Upper lobe of right lung (tissue), 1 donor: Measurements from ENCODE around the gene ATG2A. TPM values are rescaled to one million over a fixed set of nuclear protein-coding genes. Genes with fewer than 3 reads are reported as not detected.

Experiments used
- ATAC-seq: fragments of 200-7000 bp; cut with Tn5 transposase; one replicate; pipeline ENCODE4 v1.9.1; 2020; ENCODE audit warnings: mild to moderate bottlenecking, moderate library complexity
- DNase-seq: peaks from one replicate; pipeline ENCODE4 v3.0.0-alpha.2; 2020
- H3K27ac ChIP-seq: fragments of 200-600 bp; one replicate; pipeline ENCODE4 v1.8.0; 2022
- H3K27me3 ChIP-seq: fragments of 200-600 bp; one replicate; pipeline ENCODE4 v1.8.0; 2022; ENCODE audit warnings: mild to moderate bottlenecking
- H3K36me3 ChIP-seq: fragments of 200-600 bp; one replicate; pipeline ENCODE4 v1.8.0; 2022
- H3K4me1 ChIP-seq: fragments of 200-600 bp; one replicate; pipeline ENCODE4 v1.8.0; 2022
- H3K4me3 ChIP-seq: fragments of 200-600 bp; one replicate; pipeline ENCODE4 v1.8.0; 2022; ENCODE audit warnings: mild to moderate bottlenecking
- H3K9me3 ChIP-seq: fragments of 200-600 bp; one replicate; pipeline ENCODE4 v1.8.0; 2022
- intact Hi-C: fragments of 100-400 bp; cut with DNase I; formaldehyde crosslinking; loops from one replicate; pipeline ENCODE4 v1.11.0; 2022
- total RNA-seq: library from RNA; stranded (reverse); fragmentation: NEBNext Ultra II Directional; extraction: Animal tissue kit (Norgen Biotek cat#: 25700); gene quantifications from one replicate; pipeline ENCODE4 v1.2.1, GENCODE V29; 2021
- TF ChIP-seq, protein P1 (sequence below): fragments of 200-600 bp; IDR thresholded peaks from one replicate; pipeline ENCODE4 v1.8.0; 2022; ENCODE audit warnings: antibody characterized with exemption
- donor health status: DM: no; HTN: yes; CAD: no; lungs with severe emphysema.

The ATG2A gene
- total RNA-seq, 1 donor from 2014 or later, result 23.2 TPM

DNA sequence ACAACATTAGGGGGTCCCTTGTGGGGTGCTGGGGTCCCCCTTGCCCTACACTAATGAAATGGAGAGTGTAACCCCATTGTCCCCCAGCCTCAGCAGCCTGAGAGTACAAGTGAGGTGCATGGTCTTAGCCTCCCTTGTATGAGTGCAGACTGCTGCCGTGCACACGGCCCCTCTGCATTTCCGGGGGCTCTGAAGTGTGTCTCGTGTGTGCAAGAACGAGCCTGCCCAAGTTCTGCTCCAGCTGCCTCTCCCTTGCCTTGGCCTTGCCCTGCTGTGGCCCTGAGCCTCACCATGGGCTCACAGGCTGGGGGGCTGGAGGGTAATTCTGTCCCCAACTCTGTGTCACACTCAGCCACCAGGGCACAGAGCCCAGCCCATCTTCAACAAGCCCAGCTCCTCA is 33.4 kb downstream of the ATG2A start:
- Histone ChIP-seq H3K4me1 (peaks cover 41% of the 10 kb centered on the region), H3K9me3 (no peaks in the 10 kb centered on the region), H3K27me3 (no peaks in the 10 kb centered on the region), H3K36me3 (no peaks in the 10 kb centered on the region), H3K4me3 (no peak overlapping the region), H3K27ac (peak overlapping the region; percentile 30)
- TF ChIP-seq, protein P1, sequence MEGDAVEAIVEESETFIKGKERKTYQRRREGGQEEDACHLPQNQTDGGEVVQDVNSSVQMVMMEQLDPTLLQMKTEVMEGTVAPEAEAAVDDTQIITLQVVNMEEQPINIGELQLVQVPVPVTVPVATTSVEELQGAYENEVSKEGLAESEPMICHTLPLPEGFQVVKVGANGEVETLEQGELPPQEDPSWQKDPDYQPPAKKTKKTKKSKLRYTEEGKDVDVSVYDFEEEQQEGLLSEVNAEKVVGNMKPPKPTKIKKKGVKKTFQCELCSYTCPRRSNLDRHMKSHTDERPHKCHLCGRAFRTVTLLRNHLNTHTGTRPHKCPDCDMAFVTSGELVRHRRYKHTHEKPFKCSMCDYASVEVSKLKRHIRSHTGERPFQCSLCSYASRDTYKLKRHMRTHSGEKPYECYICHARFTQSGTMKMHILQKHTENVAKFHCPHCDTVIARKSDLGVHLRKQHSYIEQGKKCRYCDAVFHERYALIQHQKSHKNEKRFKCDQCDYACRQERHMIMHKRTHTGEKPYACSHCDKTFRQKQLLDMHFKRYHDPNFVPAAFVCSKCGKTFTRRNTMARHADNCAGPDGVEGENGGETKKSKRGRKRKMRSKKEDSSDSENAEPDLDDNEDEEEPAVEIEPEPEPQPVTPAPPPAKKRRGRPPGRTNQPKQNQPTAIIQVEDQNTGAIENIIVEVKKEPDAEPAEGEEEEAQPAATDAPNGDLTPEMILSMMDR, result no peak
- DNase-seq, result no peak
- no peak for ATAC-seq
- intact Hi-C loops, result no loop called here

DNA sequence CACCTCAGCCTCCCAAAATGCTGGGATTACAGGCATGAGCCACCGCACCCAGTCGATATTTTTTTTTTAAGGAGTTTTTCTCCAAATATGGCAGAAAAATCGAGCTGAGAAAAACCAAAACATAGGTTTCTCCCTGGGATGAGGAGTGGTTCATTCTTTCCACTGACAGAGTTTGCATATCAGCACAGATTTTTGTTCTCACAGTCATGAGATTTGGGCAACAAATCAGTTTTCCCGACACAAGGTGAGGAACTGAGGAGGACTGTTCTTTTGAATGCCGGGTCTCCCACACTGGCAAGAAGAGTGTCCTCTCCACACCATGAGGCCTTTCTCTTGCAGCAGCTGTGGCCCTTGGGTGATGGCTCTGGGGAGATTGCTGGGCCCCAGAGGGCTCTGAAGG is 34.8 kb downstream of the ATG2A start:
- Histone ChIP-seq H3K4me3 (no peak overlapping the region), H3K36me3 (no peaks in the 10 kb centered on the region), H3K27me3 (no peaks in the 10 kb centered on the region), H3K4me1 (peaks cover 39% of the 10 kb centered on the region), H3K9me3 (no peaks in the 10 kb centered on the region), H3K27ac (peak overlapping the region; percentile 47)
- no peak for ATAC-seq
- TF ChIP-seq, protein P1, result no peak
- no peak for DNase-seq
- intact Hi-C loops, result no loop called here

DNA sequence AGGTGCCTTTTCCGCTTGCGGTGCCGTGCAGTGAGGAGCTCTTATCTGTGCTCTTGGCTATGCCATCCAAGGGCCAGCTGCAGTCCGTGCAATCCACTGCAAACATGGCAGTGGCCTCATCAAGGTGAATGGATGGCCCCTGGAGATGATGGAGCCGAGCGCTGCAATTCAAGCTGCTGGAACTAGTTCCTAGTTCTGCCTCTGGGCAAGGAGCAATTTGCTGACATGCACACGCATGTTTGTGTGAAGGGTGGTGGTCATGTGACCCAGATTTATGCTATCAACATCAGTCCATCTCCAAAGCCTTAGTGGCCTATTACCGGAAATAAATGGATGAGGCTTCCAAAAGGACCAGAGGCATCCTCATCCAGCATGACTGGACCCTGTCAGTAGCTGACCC is 35.5 kb downstream of the ATG2A start:
- no peaks in the 10 kb centered on the region for H3K36me3 ChIP-seq
- DNase-seq (no peak), ATAC-seq (no peak)
- peaks cover 41% of the 10 kb centered on the region for H3K4me1 ChIP-seq
- TF ChIP-seq, protein P1, result no peak
- no peak overlapping the region for H3K27ac ChIP-seq
- intact Hi-C loops, result no loop called here
- no peaks in the 10 kb centered on the region for H3K27me3 ChIP-seq
- no peak overlapping the region for H3K4me3 ChIP-seq
- H3K9me3 ChIP-seq, result no peaks in the 10 kb centered on the region

DNA sequence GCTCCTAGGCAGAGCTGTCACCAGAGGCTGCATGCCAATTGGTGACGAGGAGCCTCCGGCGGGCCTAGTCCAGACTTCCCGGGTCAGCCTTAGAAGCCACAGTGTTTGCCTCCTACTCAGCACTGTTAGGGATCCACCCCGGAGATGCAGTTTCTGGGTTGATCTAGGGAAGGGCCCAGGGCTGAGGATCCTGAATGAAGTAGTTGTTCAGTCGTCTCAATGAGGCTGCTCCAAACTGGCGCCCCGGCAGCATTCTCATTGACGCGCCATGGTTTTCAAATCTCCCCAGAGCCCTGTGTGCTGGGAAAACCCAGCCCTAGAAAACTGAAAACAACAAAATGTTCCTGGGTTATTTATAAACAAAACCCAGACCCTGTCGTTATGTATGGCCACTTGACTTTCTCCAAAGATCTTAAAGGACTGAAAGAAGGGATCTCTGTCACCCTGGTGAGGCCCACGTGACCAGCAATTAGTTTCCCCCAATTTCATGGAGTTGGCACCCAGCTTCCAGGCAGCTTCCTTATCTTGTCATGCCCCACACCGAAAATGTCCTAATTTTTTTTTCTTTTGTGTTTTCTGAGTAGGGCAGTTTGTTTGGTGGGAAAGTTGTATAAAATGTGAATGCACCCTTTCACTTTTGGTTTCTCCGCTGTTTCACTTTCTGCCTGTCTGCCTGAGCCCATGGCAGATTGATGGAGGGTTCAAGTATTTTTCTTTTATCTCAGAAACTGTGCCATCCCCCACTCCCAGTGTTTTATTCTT is 36.6 kb downstream of the ATG2A start:
- Histone ChIP-seq H3K27me3 (no peaks in the 10 kb centered on the region), H3K4me3 (no peak overlapping the region), H3K27ac (peak overlapping the region; percentile 90), H3K4me1 (peaks cover 41% of the 10 kb centered on the region), H3K36me3 (no peaks in the 10 kb centered on the region), H3K9me3 (no peaks in the 10 kb centered on the region)
- DNase-seq (no peak), ATAC-seq (no peak)
- TF ChIP-seq, protein P1, result no peak
- intact Hi-C loops, result no loop called here

DNA sequence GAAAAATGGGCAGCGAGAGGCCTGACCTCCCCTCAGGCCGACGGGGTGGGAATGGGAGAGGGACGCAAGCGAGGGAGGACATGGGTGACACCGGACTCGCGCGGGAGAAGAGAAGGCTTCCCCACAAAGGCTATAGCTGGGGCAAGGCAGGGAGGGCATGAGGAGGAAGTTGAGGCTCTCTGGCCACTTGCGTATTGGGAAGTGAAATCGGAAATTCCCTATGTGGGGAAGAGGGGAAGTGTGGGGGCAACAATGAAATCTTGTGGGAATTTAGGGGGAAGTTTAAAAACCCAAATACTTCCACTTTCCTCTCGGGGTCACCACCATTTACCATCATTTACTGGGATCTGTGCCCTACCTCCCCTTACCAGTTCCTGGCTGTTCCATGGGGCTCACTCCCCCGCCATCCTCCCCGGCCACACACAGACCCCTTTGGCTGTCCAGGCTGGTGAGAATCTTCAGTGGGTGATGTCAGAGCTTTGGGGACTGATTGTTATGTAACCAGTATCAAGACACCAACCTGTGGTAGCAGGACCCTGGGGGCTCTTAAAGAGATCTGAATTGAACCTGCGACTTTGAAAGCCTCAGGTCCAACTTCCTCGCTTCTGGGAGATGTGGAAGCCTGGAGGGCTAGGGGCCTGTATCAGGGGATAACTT is 37.6 kb downstream of the ATG2A start:
- Histone ChIP-seq H3K4me1 (peaks cover 48% of the 10 kb centered on the region), H3K27ac (peak overlapping the region; percentile 90), H3K36me3 (peaks cover 7% of the 10 kb centered on the region), H3K4me3 (peak overlapping the region; percentile 99), H3K9me3 (no peaks in the 10 kb centered on the region), H3K27me3 (no peaks in the 10 kb centered on the region)
- TF ChIP-seq, protein P1, result no peak
- intact Hi-C loops, result no loop called here
- peak; percentile 6 for ATAC-seq
- peak; percentile 79 for DNase-seq
